OCI-LY1 (cell line): ENCODE results near the gene SHTN1.

ENCODE experiments used
- EZH2 ChIP-seq: fragments of 200-600 bp; sonication (generic), shearing (Covaris generic); IDR thresholded peaks from 2 replicates; pipeline ENCODE4 v1.8.0; 2017; ENCODE audit warnings: borderline replicate concordance, mixed run types, mild to moderate bottlenecking, antibody characterized with exemption, low read length, moderate library complexity, mixed read lengths
- TF ChIP-seq, protein P1 (sequence below): fragments of 200-600 bp; sonication (generic), shearing (Covaris generic); IDR thresholded peaks from 2 replicates; pipeline ENCODE4 v1.5.1; 2017; ENCODE audit warnings: mild to moderate bottlenecking, antibody characterized with exemption, low read length, moderate library complexity, mixed read lengths

DNA sequence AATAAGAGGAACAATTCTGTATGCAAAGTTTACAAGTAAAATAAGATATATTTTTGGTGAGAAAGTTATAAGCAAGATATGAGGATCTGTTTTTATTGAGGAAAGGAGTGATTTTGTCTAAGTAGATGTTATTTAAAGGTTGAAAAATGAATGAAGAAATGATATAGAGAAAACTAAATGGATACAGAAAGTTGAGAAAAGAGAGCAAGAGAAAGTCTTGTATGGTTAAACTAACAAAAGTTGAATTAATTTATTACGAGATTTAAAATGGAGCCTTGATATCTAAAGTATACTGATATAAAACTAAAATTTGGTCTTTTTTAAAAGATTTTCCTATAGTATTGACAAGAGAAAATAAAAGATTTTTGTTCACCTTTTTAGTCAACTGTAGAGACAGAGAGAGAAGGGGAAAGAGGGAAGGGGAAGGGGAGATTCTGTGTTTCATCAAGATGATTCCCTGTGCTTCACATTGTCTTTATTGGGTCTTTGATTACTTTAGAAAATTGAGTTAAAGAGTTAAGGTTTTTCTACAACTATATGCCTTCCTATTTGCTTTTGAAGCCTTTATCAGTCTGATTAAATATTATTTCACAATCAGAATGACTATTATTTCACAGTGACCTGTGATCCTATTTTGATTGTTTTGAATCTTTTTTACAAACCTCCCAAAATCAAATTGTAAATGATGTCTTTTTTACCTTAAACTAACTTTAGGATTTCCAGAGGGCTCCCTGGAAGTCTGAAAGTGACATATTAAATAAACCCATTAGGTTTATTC is 10.7 kb downstream of the SHTN1 start:
- TF ChIP-seq EZH2: no peak
- TF ChIP-seq, protein P1, sequence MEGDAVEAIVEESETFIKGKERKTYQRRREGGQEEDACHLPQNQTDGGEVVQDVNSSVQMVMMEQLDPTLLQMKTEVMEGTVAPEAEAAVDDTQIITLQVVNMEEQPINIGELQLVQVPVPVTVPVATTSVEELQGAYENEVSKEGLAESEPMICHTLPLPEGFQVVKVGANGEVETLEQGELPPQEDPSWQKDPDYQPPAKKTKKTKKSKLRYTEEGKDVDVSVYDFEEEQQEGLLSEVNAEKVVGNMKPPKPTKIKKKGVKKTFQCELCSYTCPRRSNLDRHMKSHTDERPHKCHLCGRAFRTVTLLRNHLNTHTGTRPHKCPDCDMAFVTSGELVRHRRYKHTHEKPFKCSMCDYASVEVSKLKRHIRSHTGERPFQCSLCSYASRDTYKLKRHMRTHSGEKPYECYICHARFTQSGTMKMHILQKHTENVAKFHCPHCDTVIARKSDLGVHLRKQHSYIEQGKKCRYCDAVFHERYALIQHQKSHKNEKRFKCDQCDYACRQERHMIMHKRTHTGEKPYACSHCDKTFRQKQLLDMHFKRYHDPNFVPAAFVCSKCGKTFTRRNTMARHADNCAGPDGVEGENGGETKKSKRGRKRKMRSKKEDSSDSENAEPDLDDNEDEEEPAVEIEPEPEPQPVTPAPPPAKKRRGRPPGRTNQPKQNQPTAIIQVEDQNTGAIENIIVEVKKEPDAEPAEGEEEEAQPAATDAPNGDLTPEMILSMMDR: no peak
